HT-29 (cell line): ENCODE measurements around the gene IL18RAP. TPM values are rescaled to one million over a fixed set of nuclear protein-coding genes. Genes with fewer than 3 reads are reported as not detected.

Experiments
- DNase-seq: peaks from one replicate; pipeline ENCODE4 v3.0.0-alpha.2; 2015; ENCODE audit warnings: low spot score
- total RNA-seq: library from RNA; depleted of rRNA; stranded (reverse); fragments of >200 nt; shearing (Covaris generic); gene quantifications from 2 replicates; pipeline ENCODE4 v1.2.3, GENCODE V29; 2014

Gene IL18RAP
- total RNA-seq, 1 experiment from 2014 or later = not detected

DNA sequence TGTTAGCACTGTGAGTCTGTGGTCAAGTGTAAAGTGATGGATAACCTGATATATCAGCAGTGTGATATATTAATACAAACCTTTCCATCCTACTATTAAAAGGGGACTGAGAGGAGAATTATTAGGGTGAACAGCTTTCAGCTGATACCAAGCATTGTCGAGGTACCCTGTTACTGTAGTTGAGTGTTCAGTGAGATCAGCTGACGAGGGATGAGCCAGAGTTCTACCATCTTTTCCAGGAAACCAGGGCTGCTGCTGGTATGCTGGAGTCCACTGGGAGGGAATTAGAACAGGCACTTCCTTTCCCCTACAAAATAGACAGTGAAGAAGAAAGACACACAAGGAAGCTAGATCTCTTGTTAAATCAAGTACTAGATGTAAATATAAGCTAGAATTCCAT is 408 bp downstream of the IL18RAP start:
- no peak for DNase-seq

DNA sequence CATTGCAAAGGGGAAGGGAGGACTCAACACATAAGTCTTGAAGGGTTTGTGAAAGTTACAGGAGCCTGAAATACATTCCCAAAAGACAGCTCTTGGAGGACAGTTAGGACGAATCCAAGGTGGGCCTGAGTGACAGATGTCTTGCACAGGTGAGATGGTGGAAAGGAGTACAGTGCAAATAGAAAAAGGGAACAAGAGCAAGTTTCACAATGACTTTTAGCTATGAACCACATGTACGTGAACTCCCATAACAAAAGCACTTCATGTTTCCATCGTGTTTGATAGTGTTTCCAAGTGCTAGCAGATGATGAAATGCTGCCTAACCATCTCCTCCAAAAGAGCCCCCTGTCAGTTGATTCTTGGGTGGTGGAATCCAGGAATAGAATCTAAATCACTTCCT is 1.8 kb downstream of the IL18RAP start:
- no peak for DNase-seq

DNA sequence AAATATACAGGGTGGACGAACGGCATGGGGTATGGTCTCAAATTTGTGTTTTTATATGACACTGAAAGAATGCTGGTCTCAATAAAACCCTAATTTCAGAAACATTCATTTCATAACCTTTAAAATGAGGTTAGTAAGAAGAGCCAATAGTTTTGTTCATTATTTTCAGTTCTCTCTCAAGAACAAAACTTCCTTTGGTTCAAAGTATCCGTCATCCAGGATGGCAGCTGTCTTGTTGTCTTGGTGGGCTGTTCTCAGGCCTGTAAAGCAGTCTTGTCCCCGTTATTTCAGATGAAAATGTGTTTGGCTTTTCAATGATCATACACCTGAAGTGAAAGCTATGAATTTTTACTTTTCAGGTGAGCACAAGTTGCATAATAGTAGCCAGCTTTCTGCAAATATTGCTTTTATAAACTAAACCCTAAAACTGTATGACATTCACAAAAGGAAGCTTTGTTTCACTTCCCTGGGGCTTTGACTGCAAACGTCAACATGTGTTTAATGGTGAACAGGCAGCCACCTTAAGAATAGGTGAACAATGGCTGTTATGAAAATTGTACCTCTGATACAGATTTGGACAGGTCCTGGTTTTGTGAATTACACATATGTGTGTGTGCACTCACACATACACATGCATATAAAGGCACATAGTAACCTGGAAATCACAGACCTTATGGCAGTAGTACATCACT is 2.6 kb downstream of the IL18RAP start:
- DNase-seq = no peak

DNA sequence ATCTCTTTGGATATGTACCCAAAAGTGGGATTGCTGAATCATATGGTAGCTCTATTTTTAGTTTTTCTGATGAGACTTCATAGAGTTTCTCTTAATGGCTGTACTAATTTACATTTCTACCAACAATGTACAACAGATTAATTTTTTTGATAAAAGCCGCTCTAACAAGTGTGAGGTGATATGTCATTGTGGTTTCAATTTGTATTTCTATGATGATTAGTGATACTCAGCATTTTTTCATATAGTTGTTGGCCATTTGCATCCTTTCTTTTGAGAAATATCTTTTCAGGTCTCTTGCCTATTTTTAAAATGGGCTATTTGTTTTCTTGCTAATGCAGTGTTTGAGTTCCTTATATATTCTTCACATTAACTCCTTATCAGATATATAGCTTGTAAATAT is 4.3 kb downstream of the IL18RAP start:
- DNase-seq = no peak

DNA sequence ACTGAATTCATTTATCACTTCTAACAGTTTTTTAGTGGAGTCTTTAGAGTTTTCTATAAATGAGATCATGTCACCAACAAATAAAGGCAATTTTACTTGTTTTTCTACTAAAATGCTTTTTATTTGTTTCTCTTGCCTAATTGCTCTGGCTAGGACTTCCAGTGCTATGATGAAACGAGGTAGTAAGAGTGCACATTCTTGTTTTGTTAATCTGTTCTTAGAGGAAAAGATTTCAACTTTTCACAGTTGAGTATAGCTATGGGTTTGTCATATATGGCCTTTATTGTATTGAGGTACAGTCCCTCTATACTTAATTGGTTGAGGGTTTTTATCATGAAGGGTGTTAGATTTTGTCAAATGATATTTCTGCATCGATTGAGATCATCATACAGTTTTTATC is 5.6 kb downstream of the IL18RAP start:
- no peak for DNase-seq

DNA sequence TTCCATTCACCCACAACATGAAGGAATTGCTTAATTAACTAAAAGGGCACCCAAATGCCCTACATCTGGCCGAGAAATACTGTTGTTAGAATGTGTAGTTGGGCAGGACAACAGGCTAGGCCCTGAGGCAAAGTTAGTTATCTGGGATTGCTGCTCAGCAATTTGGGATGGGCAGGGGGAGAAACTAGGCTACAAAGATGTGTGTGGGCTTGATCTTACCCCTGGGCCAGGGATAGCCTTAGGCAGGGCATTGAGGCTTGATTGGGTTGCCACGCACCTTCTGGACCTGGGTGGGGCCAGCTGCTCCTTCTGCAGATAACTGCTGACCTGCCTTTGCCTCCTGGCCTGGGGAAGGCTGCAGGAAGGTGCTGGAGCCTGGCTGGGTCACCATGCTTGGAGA is 9.4 kb downstream of the IL18RAP start:
- DNase-seq = no peak

DNA sequence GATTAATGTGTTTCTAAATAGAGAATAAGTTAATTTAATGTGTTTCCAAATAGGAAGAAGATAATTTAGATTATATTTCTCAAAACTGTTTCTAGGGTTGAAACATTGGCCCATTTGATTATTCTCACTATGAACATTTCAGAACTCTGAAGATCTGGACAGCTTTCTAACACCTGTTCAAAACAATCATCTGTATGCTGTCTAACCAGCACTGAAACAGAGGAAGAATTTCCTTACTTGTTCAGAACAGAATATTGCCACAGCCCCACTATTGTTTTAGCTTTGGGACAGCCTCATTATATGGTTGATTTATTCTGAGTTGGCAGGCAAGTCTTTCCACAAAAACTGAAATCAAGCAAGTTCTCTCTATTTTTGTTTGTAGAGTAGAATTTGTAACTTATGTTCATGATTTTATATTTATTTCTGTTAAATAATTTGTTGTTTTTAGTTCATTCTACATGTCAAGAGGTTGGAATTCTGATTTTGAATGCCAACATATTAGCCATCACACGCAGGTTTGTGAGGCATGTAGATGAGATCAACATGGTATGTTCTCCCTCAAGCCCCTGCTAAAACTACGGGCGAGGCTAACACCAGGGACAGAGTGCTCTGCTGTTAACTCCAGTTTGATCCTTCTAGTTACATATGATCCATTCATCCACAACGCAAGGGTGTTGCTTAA is 11.2 kb downstream of the IL18RAP start:
- DNase-seq = no peak

DNA sequence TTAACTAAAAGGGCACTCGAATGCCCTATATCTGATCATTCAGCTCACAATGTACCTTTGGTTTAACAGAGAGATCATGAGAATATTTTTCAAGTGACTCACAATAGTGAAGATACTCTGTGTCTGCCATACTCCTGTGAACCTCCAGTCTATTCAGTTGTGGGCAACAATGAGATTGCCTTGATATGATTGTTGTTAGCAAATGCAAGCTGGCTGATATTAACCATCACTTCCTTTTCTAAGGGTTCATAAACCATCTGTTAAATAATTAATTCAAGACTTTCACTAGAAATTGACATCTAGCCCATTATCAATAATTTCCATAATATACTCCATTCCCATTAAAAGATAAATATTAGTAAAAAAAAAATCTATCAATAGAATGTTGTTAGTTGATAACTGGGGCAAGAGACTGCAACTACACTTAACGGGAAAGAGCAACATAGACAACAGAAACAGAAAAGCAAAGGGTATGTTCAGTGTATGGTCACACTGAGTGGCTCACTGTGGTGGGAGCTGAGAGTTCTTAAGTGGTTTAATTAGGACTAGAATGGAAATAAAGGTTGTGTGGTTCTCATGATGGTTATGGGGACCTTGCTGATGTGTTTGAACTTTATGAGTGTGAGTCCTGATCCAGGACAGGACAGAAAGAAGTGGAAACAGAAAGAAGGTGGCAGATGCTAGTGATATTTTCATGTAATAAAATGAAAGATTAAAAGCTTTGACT is 11.9 kb downstream of the IL18RAP start:
- DNase-seq = no peak

DNA sequence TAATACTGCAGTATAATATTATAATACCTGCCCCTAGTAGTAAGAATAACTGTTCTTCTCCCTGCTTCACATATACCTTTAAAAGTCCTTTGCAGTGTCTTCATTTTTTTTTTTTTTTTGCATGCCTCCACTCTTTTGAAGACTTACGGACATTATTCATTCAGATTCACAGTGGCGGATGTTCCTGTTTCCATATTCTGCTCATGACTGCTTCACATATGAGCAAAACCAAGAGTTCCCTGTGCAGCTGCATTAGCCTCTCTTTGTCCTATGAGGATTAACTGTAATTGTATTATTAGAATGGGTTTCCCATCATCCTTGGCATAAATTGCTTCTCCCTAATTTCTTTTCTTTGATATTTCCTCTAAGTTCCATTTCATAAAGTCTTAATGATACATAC is 12.8 kb downstream of the IL18RAP start:
- DNase-seq = no peak

DNA sequence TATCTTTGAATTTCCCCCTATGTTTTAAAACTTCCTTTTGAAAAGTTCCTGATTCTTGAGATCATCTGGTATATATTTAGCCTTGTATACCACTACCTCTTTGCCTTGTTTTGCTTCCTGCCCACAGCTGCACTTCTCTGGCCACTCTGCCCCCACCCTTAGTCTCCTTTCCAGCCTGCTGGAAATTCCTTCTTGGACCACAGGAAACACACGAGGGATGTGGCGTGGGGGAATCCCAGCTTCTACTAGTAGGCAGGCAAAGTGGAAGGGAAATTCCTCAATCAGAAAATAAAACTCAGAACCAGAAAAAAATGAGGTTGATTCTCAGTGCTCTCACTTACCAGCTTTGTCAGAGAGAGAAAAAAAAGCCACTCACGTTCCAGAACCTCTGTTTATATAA is 13.4 kb downstream of the IL18RAP start:
- DNase-seq = no peak

DNA sequence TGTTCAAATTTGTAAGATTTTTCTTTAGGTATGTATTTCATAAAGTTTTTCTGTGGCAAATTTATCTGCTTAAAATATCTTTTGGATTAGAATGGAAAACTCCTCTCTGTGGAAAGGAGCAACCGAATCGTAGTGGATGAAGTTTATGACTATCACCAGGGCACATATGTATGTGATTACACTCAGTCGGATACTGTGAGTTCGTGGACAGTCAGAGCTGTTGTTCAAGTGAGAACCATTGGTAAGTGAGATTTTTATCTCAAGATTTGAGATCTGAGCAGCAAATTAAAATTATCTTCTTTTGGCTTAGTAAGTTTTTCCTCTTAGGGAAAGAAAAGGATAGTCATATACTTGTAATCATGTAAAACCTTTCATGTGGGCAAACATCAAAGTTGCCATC is 14.2 kb downstream of the IL18RAP start:
- DNase-seq = no peak

DNA sequence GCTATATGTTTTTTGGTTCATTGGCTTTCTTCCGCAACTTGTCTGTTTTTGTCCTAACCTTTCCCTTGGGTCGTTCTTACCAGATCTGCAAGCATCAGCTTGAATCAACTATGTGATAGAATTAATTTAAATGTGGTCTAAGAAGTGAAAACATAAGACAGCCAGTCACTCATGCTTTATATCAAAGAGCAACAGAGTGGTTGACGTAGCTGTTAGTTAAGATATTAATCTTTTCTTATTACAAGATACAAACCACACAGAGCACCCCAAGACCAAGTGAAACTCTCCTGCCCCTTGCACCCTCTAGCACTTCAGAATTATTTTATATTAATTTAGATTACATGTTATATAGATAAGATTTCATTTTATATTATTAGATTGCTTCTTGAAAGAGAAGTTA is 15.2 kb downstream of the IL18RAP start:
- DNase-seq = no peak

DNA sequence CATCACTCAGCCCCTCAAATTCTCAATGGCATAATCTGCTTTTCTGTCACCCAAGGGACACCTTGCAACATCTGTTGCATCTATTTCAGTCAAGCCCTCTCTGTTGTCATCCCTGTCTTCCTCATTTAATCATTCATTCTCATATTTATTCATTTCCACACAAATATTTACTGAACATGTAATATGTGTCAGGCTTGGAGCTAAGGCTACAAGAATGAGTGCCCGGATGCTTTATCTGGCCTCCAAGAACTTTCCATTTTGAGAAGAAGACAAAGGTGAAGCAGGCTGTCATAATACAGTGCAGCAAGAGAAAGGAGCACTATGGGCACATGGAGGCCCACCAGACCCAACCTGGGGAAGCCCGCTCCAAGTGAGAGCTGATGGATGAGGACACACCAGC is 15.6 kb downstream of the IL18RAP start:
- no peak for DNase-seq

DNA sequence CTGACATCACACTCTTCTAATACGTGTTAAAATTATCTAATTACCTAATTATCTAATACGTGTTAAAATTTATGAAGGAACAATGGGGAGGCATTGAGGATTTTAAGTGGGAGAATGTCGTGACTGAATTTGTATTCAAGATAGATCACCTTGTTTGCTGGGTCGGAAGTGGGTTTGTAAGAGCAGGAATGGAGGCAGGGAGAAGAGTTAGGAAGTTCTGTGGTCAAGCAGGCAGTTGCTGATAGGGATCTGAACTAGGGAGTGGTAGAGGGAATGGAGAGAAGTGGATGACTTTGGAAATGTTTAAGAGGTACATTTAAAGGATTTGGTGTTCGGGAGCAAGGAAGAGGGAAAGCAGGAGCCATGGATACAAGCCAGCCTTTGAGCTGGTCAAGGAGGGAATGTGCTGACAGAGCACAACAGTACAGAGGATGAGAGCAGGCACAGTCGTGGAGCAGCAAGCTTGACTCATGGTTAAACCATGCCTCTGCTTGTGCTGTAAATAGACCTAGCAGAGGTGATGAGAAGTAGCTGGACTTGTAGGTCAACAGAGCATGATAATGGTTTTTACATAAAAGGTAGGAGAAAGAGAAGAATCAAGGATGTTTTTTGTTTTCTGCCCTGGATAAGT is 16.2 kb downstream of the IL18RAP start:
- DNase-seq = no peak

DNA sequence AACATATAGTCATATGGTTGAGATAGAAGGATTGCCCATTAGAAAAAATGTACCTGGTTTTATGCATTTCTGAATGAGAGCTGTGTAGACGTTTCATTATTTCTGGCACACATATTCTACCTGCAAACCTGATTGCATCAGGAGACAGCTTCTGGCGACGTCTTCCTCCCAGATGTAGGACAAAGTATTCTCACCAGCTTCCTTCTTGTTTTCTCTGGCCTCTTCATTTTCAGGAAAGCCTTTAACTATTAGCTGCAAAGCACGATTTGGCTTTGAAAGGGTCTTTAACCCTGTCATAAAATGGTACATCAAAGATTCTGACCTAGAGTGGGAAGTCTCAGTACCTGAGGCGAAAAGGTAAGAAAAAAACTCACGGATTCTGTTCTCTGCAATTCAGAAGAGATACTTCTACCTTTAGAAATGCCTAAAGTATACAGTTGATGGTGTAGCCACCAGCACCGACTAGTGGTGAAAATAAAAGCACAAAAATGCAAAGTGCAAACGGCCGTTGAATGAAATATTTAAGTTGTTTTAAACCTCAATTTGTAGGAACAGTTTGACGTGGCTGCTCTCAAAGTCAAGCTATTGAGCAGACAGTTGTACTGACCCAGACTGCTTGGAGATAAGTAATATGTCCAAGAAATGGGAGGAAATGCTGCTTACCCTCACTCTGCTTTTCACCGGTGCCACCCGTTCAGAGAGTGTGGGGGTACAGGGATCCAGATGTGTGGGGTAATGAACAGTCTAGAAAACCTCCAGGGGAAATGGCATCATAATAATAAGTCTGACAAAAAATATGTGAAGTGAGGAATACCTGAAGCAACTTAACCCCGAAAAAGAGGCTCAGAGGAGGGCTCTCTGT is 20.2 kb downstream of the IL18RAP start:
- peak; percentile 61 for DNase-seq

DNA sequence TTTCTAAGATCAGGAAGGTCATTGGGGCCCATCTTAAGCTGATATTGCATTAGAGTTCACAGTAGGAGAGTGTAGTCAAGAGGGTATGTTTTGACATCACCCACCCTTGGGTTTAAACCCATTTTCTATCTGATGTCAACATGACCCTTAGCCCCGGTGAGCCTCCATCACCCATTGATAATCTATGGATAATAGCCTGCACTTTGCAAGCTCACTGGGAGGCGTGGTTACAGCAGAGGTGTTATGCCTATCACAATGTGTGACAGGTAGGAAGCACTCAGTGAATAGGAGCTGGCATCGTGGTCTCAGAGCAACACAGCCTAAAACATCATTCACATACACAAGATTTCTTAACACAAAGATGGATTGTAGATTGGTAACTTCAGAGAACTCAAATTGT is 21.3 kb downstream of the IL18RAP start:
- DNase-seq = no peak

DNA sequence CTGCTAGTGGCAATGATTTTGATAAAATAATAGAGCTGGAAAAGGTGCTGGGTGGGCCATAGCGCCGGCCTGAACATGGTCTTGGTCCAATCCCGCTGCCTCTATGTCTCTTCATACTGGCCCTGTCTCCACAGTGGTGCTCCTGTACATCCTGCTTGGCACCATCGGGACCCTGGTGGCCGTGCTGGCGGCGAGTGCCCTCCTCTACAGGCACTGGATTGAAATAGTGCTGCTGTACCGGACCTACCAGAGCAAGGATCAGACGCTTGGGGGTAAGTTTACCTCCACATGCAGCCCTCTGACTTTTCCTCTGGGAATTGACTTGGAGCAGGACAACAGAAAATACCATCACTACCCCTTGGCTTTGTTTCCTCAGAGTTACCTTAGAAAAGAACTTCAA is 24.0 kb downstream of the IL18RAP start:
- no peak for DNase-seq

DNA sequence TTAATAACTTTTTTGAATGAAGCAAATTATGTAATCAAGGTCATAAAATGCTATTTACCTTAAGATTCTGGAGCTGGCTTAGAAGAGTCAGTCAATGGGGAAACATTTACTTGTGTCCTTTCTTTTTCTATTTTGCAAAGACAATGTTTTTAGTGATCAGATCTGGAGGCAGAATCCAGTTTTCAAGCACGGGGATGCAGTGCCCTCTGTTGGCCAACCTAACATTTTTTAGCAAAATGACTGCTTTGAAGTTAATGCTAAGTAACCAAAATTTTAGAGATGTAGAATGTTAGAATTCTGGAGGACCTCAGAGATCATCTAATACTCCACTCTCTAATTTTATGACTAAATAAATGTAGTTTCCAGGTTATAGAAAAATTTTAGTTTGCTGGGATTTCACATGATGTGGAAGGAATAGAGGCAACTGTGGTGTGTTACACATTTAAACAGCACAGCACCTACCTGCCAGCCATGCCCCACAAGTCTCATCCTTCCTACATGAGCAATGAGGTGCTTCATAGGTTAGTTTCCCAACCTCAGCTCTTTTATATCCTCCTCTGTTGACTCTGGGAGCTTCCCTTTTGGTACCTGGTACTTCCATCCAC is 26.5 kb downstream of the IL18RAP start:
- DNase-seq = peak; percentile 49

DNA sequence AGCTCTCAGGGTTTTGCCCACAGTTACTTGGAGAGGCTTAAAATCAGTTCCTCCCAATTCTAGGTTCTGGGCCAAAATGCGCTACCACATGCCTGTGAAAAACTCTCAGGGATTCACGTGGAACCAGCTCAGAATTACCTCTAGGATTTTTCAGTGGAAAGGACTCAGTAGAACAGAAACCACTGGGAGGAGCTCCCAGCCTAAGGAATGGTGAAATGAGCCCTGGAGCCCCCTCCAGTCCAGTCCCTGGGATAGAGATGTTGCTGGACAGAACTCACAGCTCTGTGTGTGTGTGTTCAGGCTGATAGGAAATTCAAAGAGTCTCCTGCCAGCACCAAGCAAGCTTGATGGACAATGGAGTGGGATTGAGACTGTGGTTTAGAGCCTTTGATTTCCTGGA is 29.0 kb downstream of the IL18RAP start:
- DNase-seq = no peak

DNA sequence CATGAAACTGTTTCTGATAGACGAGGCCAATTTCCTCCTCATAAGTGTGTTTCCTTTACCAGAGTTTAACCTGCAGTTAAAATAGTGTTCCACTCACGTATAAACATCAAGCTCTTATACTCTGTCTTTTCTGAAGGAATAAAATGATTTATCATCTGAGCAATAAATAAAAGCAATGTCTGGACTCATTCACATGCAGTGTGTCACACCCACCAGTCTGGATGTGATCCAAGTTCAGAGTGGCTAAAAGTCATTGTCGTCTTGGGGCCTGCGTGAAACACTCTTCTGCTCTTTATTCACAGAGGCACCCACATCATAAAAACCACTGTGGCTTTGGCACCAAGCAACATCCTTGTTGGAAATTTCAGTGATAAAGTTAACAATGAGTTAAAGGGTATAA is 30.5 kb downstream of the IL18RAP start:
- no peak for DNase-seq

DNA sequence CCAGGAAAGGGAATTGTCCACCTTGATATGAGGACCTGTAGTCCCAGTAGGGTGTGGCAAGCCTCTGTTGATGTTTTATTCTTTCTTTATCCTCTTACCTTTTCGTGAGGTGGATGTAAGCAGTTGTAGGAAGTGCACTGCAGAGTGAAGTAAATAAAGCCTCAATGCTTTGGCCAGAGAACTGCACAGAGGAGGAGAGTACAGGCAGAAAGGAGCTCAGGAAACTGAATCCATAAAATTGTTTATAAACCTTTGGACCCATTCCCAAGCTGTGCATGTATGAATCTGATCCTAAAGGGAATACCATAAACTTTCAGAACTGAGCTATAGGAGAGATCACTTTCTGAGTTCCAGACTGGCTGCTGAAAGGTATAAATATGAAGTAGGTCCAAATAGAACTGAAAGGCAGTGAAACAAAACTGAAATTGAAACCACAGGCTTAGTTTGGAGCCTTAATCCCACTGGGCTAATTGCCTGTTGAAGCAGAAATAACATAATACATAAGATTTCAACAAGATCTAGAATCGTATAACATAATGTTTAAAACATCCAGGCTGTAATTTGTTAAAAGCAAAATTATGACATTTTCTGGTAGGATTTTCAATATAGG is 32.2 kb downstream of the IL18RAP start:
- no peak for DNase-seq
